Measurements from ENCODE around the gene NMNAT3. TPM values are rescaled to one million over a fixed set of nuclear protein-coding genes. Genes with fewer than 3 reads are reported as not detected.

NMNAT3 gene
- polyA plus RNA-seq, 1 donor (not counting 4 experiments of a cell fraction or from before 2014, with no cell fraction given): 1.6 TPM

- no peak for TF ChIP-seq CTCF (optimal IDR thresholded peaks at IDR 0.05 in 1 of 3, IDR thresholded peaks at IDR 0.05 in 1 of 3, conservative IDR thresholded peaks at IDR 0.05 in 1 of 3; ENCODE audit: extremely low read depth in 1 of 3, insufficient read depth in 2 of 3, low read length in 3 of 3)
- Histone ChIP-seq H3K9me1 (ENCODE audit: control insufficient read depth, extremely low read depth, insufficient read depth, low read length) (no peaks in the 10 kb centered on the region), H3K4me2 (ENCODE audit: control insufficient read depth, extremely low read depth, insufficient read depth, low read depth, low read length) (no peak overlapping the region), H3K36me3 (ENCODE audit: control insufficient read depth in 2 of 2, extremely low read depth in 1 of 2, insufficient read depth in 2 of 2, low read length in 2 of 2) (no peaks in the 10 kb centered on the region), H3K4me3 (ENCODE audit: control insufficient read depth in 2 of 3, extremely low read depth in 1 of 3, insufficient read depth in 2 of 3, low read depth in 1 of 3, low read length in 3 of 3) (no peak overlapping the region), H3K9ac (ENCODE audit: control insufficient read depth, extremely low read depth, insufficient read depth, low read length) (no peak overlapping the region), H3K9me3 (ENCODE audit: control insufficient read depth, low read depth, low read length) (no peaks in the 10 kb centered on the region), H3K27me3 (ENCODE audit: control insufficient read depth, extremely low read depth, insufficient read depth, low read length) (no peaks in the 10 kb centered on the region), H3K27ac (ENCODE audit: control insufficient read depth, insufficient read depth, low read length) (no peak overlapping the region), H2AFZ (ENCODE audit: control insufficient read depth, low read length) (no peak overlapping the region), H3K4me1 (ENCODE audit: control insufficient read depth, extremely low read depth, insufficient read depth, low read length) (peaks cover 23% of the 10 kb centered on the region), H3K79me2 (ENCODE audit: control insufficient read depth, insufficient read depth, low read length) (no peaks in the 10 kb centered on the region), H4K20me1 (ENCODE audit: control insufficient read depth, extremely low read depth, insufficient read depth, low read length) (no peaks in the 10 kb centered on the region)
- FAIRE-seq (no peak), DNase-seq (ENCODE audit: low read depth, low spot score) (no peak)
- dilution Hi-C loops (cut with MboI; ENCODE audit: extremely low pct_ligation_motif_present, low sequenced_read_pairs): no loop called here
Observed at GRCh38 chr3:139560411-139560810, 117.4 kb downstream of the NMNAT3 start.

GRCh38 chr3:139559541-139559940 is 118.2 kb downstream of the NMNAT3 start:
- Histone ChIP-seq H3K9me3 (ENCODE audit: control insufficient read depth, low read depth, low read length) (no peaks in the 10 kb centered on the region), H3K36me3 (ENCODE audit: control insufficient read depth in 2 of 2, extremely low read depth in 1 of 2, insufficient read depth in 2 of 2, low read length in 2 of 2) (no peaks in the 10 kb centered on the region), H3K79me2 (ENCODE audit: control insufficient read depth, insufficient read depth, low read length) (no peaks in the 10 kb centered on the region), H4K20me1 (ENCODE audit: control insufficient read depth, extremely low read depth, insufficient read depth, low read length) (no peaks in the 10 kb centered on the region), H3K4me2 (ENCODE audit: control insufficient read depth, extremely low read depth, insufficient read depth, low read depth, low read length) (peak overlapping the region; percentile 62), H3K4me3 (ENCODE audit: control insufficient read depth in 2 of 3, extremely low read depth in 1 of 3, insufficient read depth in 2 of 3, low read depth in 1 of 3, low read length in 3 of 3) (no peak overlapping the region), H3K9me1 (ENCODE audit: control insufficient read depth, extremely low read depth, insufficient read depth, low read length) (no peaks in the 10 kb centered on the region), H3K9ac (ENCODE audit: control insufficient read depth, extremely low read depth, insufficient read depth, low read length) (no peak overlapping the region), H3K4me1 (ENCODE audit: control insufficient read depth, extremely low read depth, insufficient read depth, low read length) (peaks cover 23% of the 10 kb centered on the region), H3K27ac (ENCODE audit: control insufficient read depth, insufficient read depth, low read length) (peak overlapping the region; percentile 45), H2AFZ (ENCODE audit: control insufficient read depth, low read length) (no peak overlapping the region), H3K27me3 (ENCODE audit: control insufficient read depth, extremely low read depth, insufficient read depth, low read length) (no peaks in the 10 kb centered on the region)
- peak; percentile 78 for FAIRE-seq
- DNase-seq (ENCODE audit: low read depth, low spot score): no peak
- TF ChIP-seq CTCF (optimal IDR thresholded peaks at IDR 0.05 in 1 of 3, IDR thresholded peaks at IDR 0.05 in 1 of 3, conservative IDR thresholded peaks at IDR 0.05 in 1 of 3; ENCODE audit: extremely low read depth in 1 of 3, insufficient read depth in 2 of 3, low read length in 3 of 3): no peak
- no peak for TF ChIP-seq EZH2 (IDR thresholded peaks at IDR 0.05; ENCODE audit: low read length)
- dilution Hi-C loops (cut with MboI; ENCODE audit: extremely low pct_ligation_motif_present, low sequenced_read_pairs): no loop called here

Data from keratinocyte (primary cell).